HFF-Myc (cell line): ENCODE results near the gene TRIM15.

ENCODE experiments used
- DNase-seq: peaks from one replicate; pipeline ENCODE4 v3.0.0-alpha.2; 2011; ENCODE audit warnings: low read depth; ENCODE audit errors: extremely low read depth
- H3K4me3 ChIP-seq: replicated peaks from 2 replicates; pipeline ENCODE4 v1.5.1; 2011; ENCODE audit warnings: low read depth, mild to moderate bottlenecking, control low read depth, low read length
- TF ChIP-seq, protein P1 (sequence below): IDR thresholded peaks from 2 replicates; pipeline ENCODE4 v1.5.1; 2012; ENCODE audit warnings: mild to moderate bottlenecking, low read depth, low read length, control low read depth; ENCODE audit errors: missing control alignments

The TRIM15 gene

DNA sequence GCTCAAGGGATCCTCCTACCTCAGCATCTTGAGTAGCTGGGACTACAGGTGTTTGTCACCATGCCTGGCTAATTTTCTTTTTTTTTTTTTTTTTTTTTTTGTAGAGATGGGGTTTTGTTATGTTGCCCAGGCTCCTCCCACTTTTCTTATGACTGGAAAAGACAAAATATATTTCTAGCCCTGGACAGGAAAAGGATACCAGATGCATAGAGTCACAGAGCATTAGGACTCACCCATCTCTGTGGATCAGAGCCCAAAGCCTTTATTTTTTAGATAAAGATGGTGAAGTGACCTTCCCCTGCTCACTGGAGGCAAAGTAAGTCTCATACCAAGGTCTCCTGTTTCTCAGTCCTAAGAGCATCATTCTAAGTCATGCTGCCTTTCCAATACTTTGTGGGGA is 5.8 kb upstream of the TRIM15 start:
- no peak for DNase-seq
- TF ChIP-seq, protein P1, sequence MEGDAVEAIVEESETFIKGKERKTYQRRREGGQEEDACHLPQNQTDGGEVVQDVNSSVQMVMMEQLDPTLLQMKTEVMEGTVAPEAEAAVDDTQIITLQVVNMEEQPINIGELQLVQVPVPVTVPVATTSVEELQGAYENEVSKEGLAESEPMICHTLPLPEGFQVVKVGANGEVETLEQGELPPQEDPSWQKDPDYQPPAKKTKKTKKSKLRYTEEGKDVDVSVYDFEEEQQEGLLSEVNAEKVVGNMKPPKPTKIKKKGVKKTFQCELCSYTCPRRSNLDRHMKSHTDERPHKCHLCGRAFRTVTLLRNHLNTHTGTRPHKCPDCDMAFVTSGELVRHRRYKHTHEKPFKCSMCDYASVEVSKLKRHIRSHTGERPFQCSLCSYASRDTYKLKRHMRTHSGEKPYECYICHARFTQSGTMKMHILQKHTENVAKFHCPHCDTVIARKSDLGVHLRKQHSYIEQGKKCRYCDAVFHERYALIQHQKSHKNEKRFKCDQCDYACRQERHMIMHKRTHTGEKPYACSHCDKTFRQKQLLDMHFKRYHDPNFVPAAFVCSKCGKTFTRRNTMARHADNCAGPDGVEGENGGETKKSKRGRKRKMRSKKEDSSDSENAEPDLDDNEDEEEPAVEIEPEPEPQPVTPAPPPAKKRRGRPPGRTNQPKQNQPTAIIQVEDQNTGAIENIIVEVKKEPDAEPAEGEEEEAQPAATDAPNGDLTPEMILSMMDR: no peak
- H3K4me3 ChIP-seq: no peak overlapping the region

GRCh38 chr6:30157999-30158398 is 5.3 kb upstream of the TRIM15 start:
- TF ChIP-seq, protein P1: no peak
- no peak for DNase-seq

DNA sequence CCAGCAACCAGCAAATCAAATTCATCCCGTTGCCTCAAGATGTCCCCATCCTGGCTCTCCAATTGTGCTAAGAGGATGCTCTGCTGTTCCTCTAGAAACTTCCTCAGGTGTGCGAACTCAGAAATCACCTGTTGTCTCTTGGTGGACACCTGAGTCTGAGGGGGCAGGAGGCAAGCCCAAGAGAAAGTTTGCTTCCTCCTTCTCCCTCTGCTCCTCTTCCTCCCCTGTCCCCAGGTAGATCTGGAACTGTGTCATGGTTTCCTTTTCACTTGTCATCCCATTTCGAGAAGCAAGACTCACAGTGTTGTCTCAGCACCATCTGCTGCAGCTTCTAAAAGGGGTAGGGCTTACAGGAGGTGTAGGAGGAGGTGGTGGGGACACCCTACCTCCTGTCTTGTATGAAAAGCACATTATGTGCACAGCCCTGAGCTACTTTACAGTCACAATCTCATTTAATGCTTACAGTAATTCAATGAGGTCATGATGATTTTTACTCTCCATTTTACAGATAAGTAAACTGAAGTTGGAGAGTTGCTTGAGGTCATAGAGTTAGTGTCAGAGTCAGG is 4.8 kb upstream of the TRIM15 start:
- TF ChIP-seq, protein P1: no peak
- no peak for DNase-seq
- H3K4me3 ChIP-seq: no peak overlapping the region

More at GRCh38 chr6:30157999-30158398, 5.3 kb upstream of the TRIM15 start:
- H3K4me3 ChIP-seq: no peak overlapping the region

- no peak for DNase-seq
- H3K4me3 ChIP-seq: no peak overlapping the region
- TF ChIP-seq, protein P1: no peak
Observed at GRCh38 chr6:30160008-30160784, 3.1 kb upstream of the TRIM15 start.

GRCh38 chr6:30160785-30161531 is 2.4 kb upstream of the TRIM15 start, which contains the start of gene TRIM10:
Gene TRIM10, minus strand, starts transcription at chr6:30161211. Its CDS starts 353 bp downstream, at chr6:30160858.
- TF ChIP-seq, protein P1: no peak
- no peak for DNase-seq
- H3K4me3 ChIP-seq: no peak within 1 kb of the TSS

- no peak overlapping the region for H3K4me3 ChIP-seq
- TF ChIP-seq, protein P1: no peak
- DNase-seq: no peak
Observed at GRCh38 chr6:30162265-30163089, 869 bp upstream of the TRIM15 start.
